Measurements from ENCODE around the gene CHMP1B. TPM values are rescaled to one million over a fixed set of nuclear protein-coding genes. Genes with fewer than 3 reads are reported as not detected.

CHMP1B gene
- total RNA-seq, 1 experiment from 2014 or later, result 31.4 TPM

GRCh38 chr18:11901826-11902438 is 50.7 kb downstream of the CHMP1B start:
- no peak for DNase-seq (ENCODE audit: low read depth)

GRCh38 chr18:11902522-11903292 is 51.5 kb downstream of the CHMP1B start:
- no peak for DNase-seq (ENCODE audit: low read depth)

Other genes with a start within 250 kb of the CHMP1B start
- gene SLC35G4, start 241.8 kb upstream of the CHMP1B start, total RNA-seq (2014; rRNA removed; shearing (Covaris generic)), result not detected in 2 replicates
- gene GNAL, start 162.1 kb upstream of the CHMP1B start, total RNA-seq (2014; rRNA removed; shearing (Covaris generic)), result 0.10 and 1.0 TPM in 2 replicates
- gene MPPE1, start 56.9 kb downstream of the CHMP1B start, total RNA-seq (2014; rRNA removed; shearing (Covaris generic)), result 18.1 and 19.4 TPM in 2 replicates
- 0.93 and 3.2 TPM in 2 replicates for gene IMPA2, start 130.1 kb downstream of the CHMP1B start, total RNA-seq (2014; rRNA removed; shearing (Covaris generic))
- gene ANKRD62, start 242.4 kb downstream of the CHMP1B start, total RNA-seq (2014; rRNA removed; shearing (Covaris generic)), result 0.03 and 0.10 TPM in 2 replicates